ENCODE measurements around the gene LACRT.

LACRT gene

GRCh38 chr12:54598970-54599369, 35.7 kb downstream of the LACRT start:
- no peak for DNase-seq

- DNase-seq = no peak
Measured at GRCh38 chr12:54596526-54596946, 38.2 kb downstream of the LACRT start.

- no peak for DNase-seq
Measured at GRCh38 chr12:54595471-54595870, 39.2 kb downstream of the LACRT start.

- DNase-seq = no peak
Measured at GRCh38 chr12:54593725-54594124, 41.0 kb downstream of the LACRT start.

GRCh38 chr12:54593135-54593534, 41.6 kb downstream of the LACRT start:
- DNase-seq = no peak

GRCh38 chr12:54592316-54592715, 42.4 kb downstream of the LACRT start:
- no peak for DNase-seq

- no peak for DNase-seq
Measured at GRCh38 chr12:54590978-54591591, 43.6 kb downstream of the LACRT start.

GRCh38 chr12:54589964-54590363, 44.7 kb downstream of the LACRT start:
- DNase-seq = no peak

GRCh38 chr12:54588890-54589267, 45.8 kb downstream of the LACRT start:
- DNase-seq = no peak

GRCh38 chr12:54588110-54588889, 46.4 kb downstream of the LACRT start, which contains the start of gene PPP1R1A:
TSS of gene PPP1R1A (minus strand) at chr12:54588659. CDS start at chr12:54588488, 171 bp downstream.
- DNase-seq = no peak

GRCh38 chr12:54587315-54587873, 47.3 kb downstream of the LACRT start:
- DNase-seq = no peak

GRCh38 chr12:54586620-54587019, 48.1 kb downstream of the LACRT start:
- no peak for DNase-seq

- DNase-seq = no peak
Measured at GRCh38 chr12:54585243-54585642, 49.5 kb downstream of the LACRT start.

- no peak for DNase-seq
Measured at GRCh38 chr12:54584128-54584527, 50.6 kb downstream of the LACRT start.

- no peak for DNase-seq
Measured at GRCh38 chr12:54583726-54584125, 51.0 kb downstream of the LACRT start.

- no peak for DNase-seq
Measured at GRCh38 chr12:54581412-54581811, 53.3 kb downstream of the LACRT start.

All from NCI-H2081 treated with DMSO at 0.1 percent for 48 hours (cell line).